Heart right ventricle (tissue), 16 donors: ENCODE results near the gene DUSP3. TPM values are rescaled to one million over a fixed set of nuclear protein-coding genes. Genes with fewer than 3 reads are reported as not detected.

Experiments
- ATAC-seq, 8 donors: fragments of 200-7000 bp; cut with Tn5 transposase; one replicate each; pipeline ENCODE4 v1.9.1; 2020; ENCODE audit warnings: mild to moderate bottlenecking in 8 of 8, moderate library complexity in 8 of 8, moderate number of reproducible peaks in 1 of 8
- DNase-seq, 2 donors: peaks; one replicate each; pipeline ENCODE4 v3.0.0-alpha.2; 2020
- H3K27ac ChIP-seq, 10 donors: fragments of 200-600 bp; sonication (generic) in 2 of 10; one replicate each; pipeline versions ENCODE4 v1.5.0 to v1.8.0; 2020 to 2022; ENCODE audit warnings: mild to moderate bottlenecking in 3 of 10
- H3K27me3 ChIP-seq, 7 donors: fragments of 200-600 bp; one replicate each; pipeline ENCODE4 v1.8.0; 2021 to 2022; ENCODE audit warnings: mild to moderate bottlenecking in 2 of 7
- H3K36me3 ChIP-seq, 9 donors: fragments of 200-600 bp; sonication (generic) in 1 of 9; one replicate each; pipeline versions ENCODE4 v1.5.0 to v1.8.0; 2020 to 2022; ENCODE audit warnings: mild to moderate bottlenecking in 2 of 9
- H3K4me1 ChIP-seq, 9 donors: fragments of 200-600 bp; sonication (generic) in 1 of 9; one replicate each; pipeline versions ENCODE4 v1.5.0 to v1.8.0; 2020 to 2022; ENCODE audit warnings: mild to moderate bottlenecking in 4 of 9
- H3K4me3 ChIP-seq, 10 donors: fragments of 200-600 bp; sonication (generic) in 2 of 10; one replicate each; pipeline versions ENCODE4 v1.5.0 to v1.8.0; 2020 to 2022; ENCODE audit warnings: mild to moderate bottlenecking in 7 of 10, moderate library complexity in 2 of 10
- H3K9me3 ChIP-seq, 11 donors: fragments of 200-600 bp in 10 of 11; sonication (generic) in 2 of 11; one replicate each; pipeline versions ENCODE4 v1.5.0 to v1.8.0; 2013 to 2022; ENCODE audit warnings: mild to moderate bottlenecking in 2 of 11, control low read depth in 1 of 11, moderate library complexity in 1 of 11
- CTCF ChIP-seq, 9 donors: fragments of 200-600 bp; sonication (generic) in 2 of 9; IDR thresholded peaks; one replicate each; pipeline versions ENCODE4 v1.5.0 to v1.8.0; 2021 to 2022; ENCODE audit warnings: antibody characterized with exemption in 9 of 9, mild to moderate bottlenecking in 5 of 9, moderate library complexity in 1 of 9
- WGBS, 2 donors: extraction: QIAGEN DNeasy Blood & Tissue Kit; methylation state at CpG; one replicate each; pipeline ENCODE4 v1.1.7; 2013; ENCODE audit warnings: inconsistent platforms in 1 of 2; 5-methylcytosine and 5-hydroxymethylcytosine counted together
- intact Hi-C, 10 donors: fragments of 100-400 bp; cut with DNase I; formaldehyde crosslinking; loops; one replicate each; pipeline versions ENCODE4 v1.11.1 to v1.14.2; 2022
- polyA plus RNA-seq, 2 donors: library from polyadenylated mRNA; stranded (reverse); fragments of 200-250 nt; gene quantifications; one replicate each; pipeline ENCODE4 v1.2.3, GENCODE V29; 2013
- total RNA-seq, 10 donors: library from RNA; stranded (reverse); fragmentation: NEBNext Ultra II Directional in 3 of 10; extraction: Animal tissue kit (Norgen Biotek cat#: 25700) in 3 of 10; gene quantifications; one replicate each; pipeline versions ENCODE4 v1.2.1 to v1.2.4, GENCODE V29; 2021 to 2023
- donor health status: Arrhythmogenic right ventricular cardiomyopathy.
- donor health status: ischemic (EF 13 %, LVEDD 7.1; RV severe dilation, severe dysfunction).
- donor health status: healthy with polysubstance abuse.
- donor health status: DM: no; HTN: yes; CAD: no.
- donor health status: DM: no; HTN: no; CAD: no.
- donor health status: ischemic (EF 25% LVEDD 6.9; RV normal size, moderate dysfunction).
- donor health status: ischemic (EF 25% LVEDD 5.7; RV mildly dilated, moderate dysfunction).
- donor health status: healthy.
- donor health status: DM: yes; HTN: yes; CAD: no.
- donor health status: Ischemic cardiomyopathy.
- donor health status: ischemic (EF 35%, LVEDD 5.7; RV mildly dilated, moderate dysfunction).
- donor health status: nonischemic (EF 11% LVEDD 7.7; RV severe dilation, severe dysfunction).
- donor health status: DM: yes; HTN: yes; CAD: no.
- donor health status: PGD.
- donor health status: ischemic (EF 29% LVEDD 5.4; RV normal size, mild dysfunction).
- donor health status: nonischemic (EF 23%, LVEDD 6.1; RV moderate dilation, normal function).

Gene DUSP3
- total and polyA plus RNA-seq, 12 donors = 119 to 371 (median 297) TPM

DNA sequence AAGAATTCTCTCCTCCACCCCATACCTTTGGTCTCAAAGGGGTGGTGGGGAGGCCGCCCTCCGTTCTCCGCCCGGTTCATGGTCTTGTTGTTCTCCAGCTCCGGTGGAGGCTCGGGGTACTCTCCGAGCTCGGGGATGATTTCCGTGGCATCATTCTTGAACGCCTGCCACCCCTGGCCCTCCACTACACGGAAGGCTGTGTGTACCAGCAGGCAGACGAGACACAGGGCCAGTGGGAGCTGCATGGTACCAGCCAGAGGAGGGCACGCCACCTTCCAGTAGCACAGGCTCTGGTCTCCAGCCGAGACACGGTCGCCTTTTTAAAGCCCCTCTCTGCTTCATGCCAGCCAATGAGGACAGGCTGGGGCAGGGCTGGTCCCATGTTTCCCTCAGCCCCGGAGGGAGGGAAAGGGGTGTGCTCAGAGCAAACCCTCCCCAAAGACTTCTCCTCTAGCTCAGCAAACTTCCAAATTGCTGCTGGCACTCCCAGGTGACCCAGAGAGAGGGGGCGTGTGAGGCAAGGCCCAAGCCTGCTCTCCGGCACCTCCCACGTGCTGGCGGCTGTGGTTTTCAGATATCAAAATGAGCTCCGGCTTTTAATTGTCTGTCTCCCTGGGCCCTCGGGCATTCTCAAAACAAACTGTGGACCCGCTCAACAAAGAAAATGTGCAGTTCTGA, 20.1 kb downstream of the DUSP3 start, which contains the start of gene SOST:
Gene SOST (minus strand): TSS at position 295 of the 678 bp plus-strand sequence. CDS start 50 bp downstream, at position 245.
- Histone ChIP-seq H3K4me1 (peaks cover 3 to 19% (median 11%) of the 10 kb centered on the region in 9 donors), H3K36me3 (no peaks in the 10 kb centered on the region), H3K27me3 (peaks cover 0 to 42% (median 33%) of the 10 kb centered on the region in 7 donors), H3K9me3 (no peaks in the 10 kb centered on the region), H3K4me3 (no peak within 1 kb of the TSS), H3K27ac (no peak within 1 kb of the TSS)
- intact Hi-C loops = loop anchor here in 2 of 10 donors (2.0 to 10.0 kb wide), 3 partner anchors 62 to 194 kb away; no protein-coding TSS in a partner anchor
- 91% methylated on average over 24 of the region's 24 CpGs for WGBS, 2 donors
- DNase-seq (no peak), ATAC-seq (no peak)
- TF ChIP-seq CTCF (IDR thresholded peaks at IDR 0.05) = no peak

DNA sequence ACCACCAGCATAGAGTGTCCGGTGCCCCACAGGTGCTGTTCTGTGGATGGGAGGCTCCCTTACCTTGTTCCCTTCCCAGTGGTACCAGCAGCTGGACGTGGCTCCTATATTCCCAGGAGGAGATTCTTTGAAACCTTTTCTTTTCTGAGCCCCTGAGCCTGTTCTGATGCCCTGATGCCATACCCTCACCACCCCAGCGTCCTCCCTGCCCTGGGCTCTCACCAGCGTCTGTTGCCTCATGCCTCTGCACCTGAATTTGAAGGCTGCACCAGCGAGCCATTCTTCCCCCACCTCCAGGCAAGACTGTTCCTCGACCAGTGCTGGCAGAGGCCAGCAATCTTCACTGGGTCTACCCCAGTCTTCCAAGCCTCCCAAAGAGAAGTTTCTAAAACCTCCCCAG, 20.7 kb downstream of the DUSP3 start:
- no peak for ATAC-seq
- DNase-seq = no peak
- intact Hi-C loops = loop anchor here in 2 of 10 donors (2.0 to 10.0 kb wide), 3 partner anchors 61 to 193 kb away; no protein-coding TSS in a partner anchor
- peaks cover 3 to 19% (median 11%) of the 10 kb centered on the region in 9 donors for H3K4me1 ChIP-seq
- peaks cover 0 to 42% (median 33%) of the 10 kb centered on the region in 7 donors for H3K27me3 ChIP-seq
- WGBS, 2 donors = 84 to 91% methylated on average over 6 of the region's 6 CpGs
- H3K36me3 ChIP-seq = no peaks in the 10 kb centered on the region
- TF ChIP-seq CTCF (IDR thresholded peaks at IDR 0.05) = no peak
- no peaks in the 10 kb centered on the region for H3K9me3 ChIP-seq
- no peak overlapping the region for H3K27ac ChIP-seq
- no peak overlapping the region for H3K4me3 ChIP-seq

GRCh38 chr17:43757171-43757660, 21.6 kb downstream of the DUSP3 start:
- intact Hi-C loops = loop anchor here in 2 of 10 donors (10.0 kb wide), 2 partner anchors 182 to 192 kb away; no protein-coding TSS in a partner anchor
- no peaks in the 10 kb centered on the region for H3K36me3 ChIP-seq
- peaks cover 0 to 43% (median 33%) of the 10 kb centered on the region in 7 donors for H3K27me3 ChIP-seq
- no peak overlapping the region for H3K27ac ChIP-seq
- TF ChIP-seq CTCF (IDR thresholded peaks at IDR 0.05) = no peak
- WGBS, 2 donors = 89 to 92% methylated on average over 8 of the region's 8 CpGs
- no peak overlapping the region for H3K4me3 ChIP-seq
- H3K4me1 ChIP-seq = peaks cover 3 to 19% (median 11%) of the 10 kb centered on the region in 9 donors
- ATAC-seq (no peak), DNase-seq (no peak)
- H3K9me3 ChIP-seq = no peaks in the 10 kb centered on the region

DNA sequence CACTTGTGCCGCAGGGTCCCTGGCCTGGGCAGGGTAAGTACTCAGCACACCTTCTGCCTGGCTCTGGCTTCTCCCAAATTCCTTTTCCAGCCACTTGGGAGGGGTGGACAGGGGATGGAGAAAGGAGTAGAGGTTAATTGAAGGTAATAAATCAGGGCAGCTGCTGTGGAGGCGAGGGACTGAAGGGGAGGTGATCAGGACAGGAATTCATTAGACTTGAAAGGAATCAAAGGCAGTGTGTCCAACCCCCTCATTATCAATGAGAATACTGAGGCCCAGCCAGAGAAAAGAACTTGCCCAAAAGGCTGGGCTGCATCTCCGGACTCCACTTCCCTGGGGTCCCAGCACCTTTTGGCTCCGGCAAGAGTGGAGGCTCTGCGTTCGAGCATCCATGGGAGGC, 22.6 kb downstream of the DUSP3 start:
- no peak overlapping the region for H3K27ac ChIP-seq
- peaks cover 0 to 51% (median 33%) of the 10 kb centered on the region in 7 donors for H3K27me3 ChIP-seq
- TF ChIP-seq CTCF (IDR thresholded peaks at IDR 0.05) = no peak
- H3K4me3 ChIP-seq = no peak overlapping the region
- H3K36me3 ChIP-seq = no peaks in the 10 kb centered on the region
- H3K4me1 ChIP-seq = peaks cover 3 to 19% (median 11%) of the 10 kb centered on the region in 9 donors
- ATAC-seq (no peak), DNase-seq (no peak)
- intact Hi-C loops = loop anchor here in 2 of 10 donors (10.0 kb wide), 2 partner anchors 181 to 191 kb away; no protein-coding TSS in a partner anchor
- WGBS, 2 donors = 96 to 98% methylated on average over 6 of the region's 6 CpGs
- H3K9me3 ChIP-seq = no peaks in the 10 kb centered on the region
